HepG2 (cell line): ENCODE results near the gene EFNA2. TPM values are rescaled to one million over a fixed set of nuclear protein-coding genes. Genes with fewer than 3 reads are reported as not detected.

Experiments
- HNRNPK ChIP-seq: fragments of 200-400 bp; formaldehyde crosslinking; IDR thresholded peaks from 2 replicates; pipeline ENCODE4 v1.6.1; 2018; ENCODE audit warnings: low read length, low read depth, moderate library complexity, mild to moderate bottlenecking; ENCODE audit not compliant: poor library complexity, severe bottlenecking
- KLF15 ChIP-seq: sonication (generic); formaldehyde crosslinking; IDR thresholded peaks from 2 replicates; pipeline ENCODE4 v1.8.1; 2023; ENCODE audit warnings: borderline replicate concordance, mild to moderate bottlenecking, inconsistent platforms, missing genetic modification reagents, mixed read lengths
- NFATC3 ChIP-seq: sonication (generic); formaldehyde crosslinking; IDR thresholded peaks from 2 replicates; pipeline ENCODE4 v1.5.1; 2020; ENCODE audit warnings: mild to moderate bottlenecking, missing genetic modification reagents
- NFYB ChIP-seq: sonication (generic); formaldehyde crosslinking; IDR thresholded peaks from 2 replicates; pipeline ENCODE4 v1.4.0; 2020; ENCODE audit warnings: missing genetic modification reagents
- POLR2G ChIP-seq: fragments of 200-400 bp; formaldehyde crosslinking; IDR thresholded peaks from 2 replicates; pipeline ENCODE4 v1.6.1; 2018; ENCODE audit warnings: mild to moderate bottlenecking, low read depth, low read length, moderate library complexity
- RAD51 ChIP-seq: fragments of 450-650 bp; IDR thresholded peaks from 2 replicates; pipeline ENCODE4 v1.6.1; 2016; ENCODE audit warnings: borderline replicate concordance
- SIX4 ChIP-seq: sonication (generic); formaldehyde crosslinking; IDR thresholded peaks from 2 replicates; pipeline ENCODE4 v1.4.0; 2020; ENCODE audit warnings: missing genetic modification reagents
- SMARCC2 ChIP-seq: fragments of 450-650 bp; IDR thresholded peaks from 2 replicates; pipeline ENCODE4 v1.6.1; 2017; ENCODE audit warnings: antibody characterized with exemption, mild to moderate bottlenecking
- SOX5 ChIP-seq: IDR thresholded peaks from 2 replicates; pipeline ENCODE4 v1.6.1; 2016; ENCODE audit warnings: borderline replicate concordance
- ZBTB38 ChIP-seq: sonication (generic); formaldehyde crosslinking; IDR thresholded peaks from 2 replicates; pipeline ENCODE4 v1.5.1; 2020; ENCODE audit warnings: mild to moderate bottlenecking, missing genetic modification reagents
- ZNF761 ChIP-seq: sonication (generic); formaldehyde crosslinking; conservative IDR thresholded peaks from 2 replicates; pipeline ENCODE4 v1.4.0; 2020; ENCODE audit warnings: mild to moderate bottlenecking, missing genetic modification reagents
- ZNF816 ChIP-seq: sonication (generic); formaldehyde crosslinking; IDR thresholded peaks from 2 replicates; pipeline ENCODE4 v1.8.0; 2022; ENCODE audit warnings: missing genetic modification reagents, mild to moderate bottlenecking, borderline replicate concordance
- polyA plus RNA-seq, 8 experiments: library from polyadenylated mRNA; depleted of rRNA in 3 of 8; stranded (reverse) in 7 of 8; unstranded in 1 of 8; fragments of >200 nt; fragmentation: Illumina TruSeq in 4 of 8; extraction: Trizol in 4 of 8; gene quantifications; 2 replicates each; pipeline versions ENCODE4 v1.2.1 to v1.2.3, GENCODE V29; 2011 to 2016; ENCODE audit warnings: low read depth in 4 of 8, missing spikeins in 1 of 8, mixed read lengths in 1 of 8; ENCODE audit not compliant: insufficient read depth in 1 of 8
- total RNA-seq, 5 experiments: library from RNA; depleted of rRNA; stranded (reverse); fragments of >200 nt; fragmentation: Illumina TruSeq; extraction: Trizol; gene quantifications; 2 replicates each; pipeline ENCODE4 v1.2.3, GENCODE V29; 2016; ENCODE audit warnings: low read depth in 1 of 5
- TF ChIP-seq, protein P1 (sequence below): sonication (generic); formaldehyde crosslinking; IDR thresholded peaks from 2 replicates; pipeline ENCODE4 v1.8.1; 2023; ENCODE audit warnings: missing genetic modification reagents, mild to moderate bottlenecking, borderline replicate concordance
- TF ChIP-seq, protein P2 (sequence below): fragments of 450-650 bp; IDR thresholded peaks from 2 replicates; pipeline ENCODE4 v1.6.1; 2016
- TF ChIP-seq, protein P3 (sequence below): sonication (generic); formaldehyde crosslinking; IDR thresholded peaks from 2 replicates; pipeline ENCODE4; 2020; ENCODE audit warnings: missing genetic modification reagents, mild to moderate bottlenecking, borderline replicate concordance
- TF ChIP-seq, protein P4 (sequence below): sonication (generic); formaldehyde crosslinking; IDR thresholded peaks from 2 replicates; pipeline ENCODE4 v1.4.0; 2020; ENCODE audit warnings: missing genetic modification reagents
- TF ChIP-seq, protein P5 (sequence below): sonication (generic); formaldehyde crosslinking; IDR thresholded peaks from 2 replicates; pipeline ENCODE4 v1.5.1; 2020; ENCODE audit warnings: mild to moderate bottlenecking, missing genetic modification reagents, moderate library complexity
- TF ChIP-seq, protein P6 (sequence below): sonication (generic); formaldehyde crosslinking; conservative IDR thresholded peaks from 2 replicates; pipeline ENCODE4 v1.5.0; 2020; ENCODE audit warnings: missing genetic modification reagents
- TF ChIP-seq, protein P7 (sequence below): sonication (generic); formaldehyde crosslinking; IDR thresholded peaks from 2 replicates; pipeline ENCODE4 v1.4.0; 2020; ENCODE audit warnings: mild to moderate bottlenecking, missing genetic modification reagents

The EFNA2 gene
- total and polyA plus RNA-seq, 2 of the 13 experiments (the other 11 are each of a cell fraction or from before 2014, with no cell fraction given): 6.0 to 9.9 TPM

DNA sequence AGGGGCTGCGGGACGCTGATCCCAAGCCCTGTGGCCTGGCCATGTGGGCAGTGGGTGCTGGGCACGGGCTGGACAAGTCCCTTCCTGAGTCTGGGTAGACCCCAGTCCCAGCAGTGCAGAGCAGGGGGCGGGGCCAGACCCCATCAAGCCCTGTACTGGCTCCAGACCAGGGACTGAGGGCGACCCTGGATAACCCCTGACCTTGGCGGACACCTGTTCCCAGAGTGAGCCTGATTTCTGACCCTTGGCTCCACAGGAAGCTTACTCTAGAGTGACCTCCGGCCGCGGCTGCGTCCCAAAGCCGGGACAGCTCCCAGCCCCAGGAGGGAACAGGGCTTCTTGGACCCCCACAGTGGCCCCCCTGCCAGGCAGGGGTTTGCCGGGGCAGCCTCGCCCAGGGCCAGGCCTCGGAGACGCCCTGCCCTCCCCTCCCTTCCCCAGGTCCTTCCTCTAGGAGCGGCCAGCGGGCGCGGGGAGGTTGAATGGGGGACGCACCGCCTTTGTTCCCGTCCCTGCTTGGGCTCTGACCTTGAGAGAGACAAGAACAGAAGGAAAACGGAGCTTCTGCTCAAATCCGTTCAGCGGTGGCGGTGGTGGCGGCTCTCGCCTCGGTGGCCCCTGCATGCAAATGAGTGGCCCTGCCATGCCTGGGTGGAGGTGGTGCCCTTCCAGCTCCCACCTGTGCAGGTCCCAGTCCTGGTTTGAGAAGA, 2.3 kb upstream of the EFNA2 start (continued):
- TF ChIP-seq SMARCC2 (no peak), NFYB (CRISPR knock-in tag) (no peak), NFATC3 (CRISPR knock-in tag) (no peak), SIX4 (no peak), POLR2G (no peak; the same call in 1 of the 2 replicates), ZNF816 (no peak), SOX5 (CRISPR knock-in tag) (peak; percentile 50; the same call in 1 of the 2 replicates), HNRNPK (peak; percentile 10), RAD51 (no peak), KLF15 (CRISPR knock-in tag) (no peak), ZNF761 (CRISPR knock-in tag) (no peak), ZBTB38 (CRISPR knock-in tag) (no peak)
- TF ChIP-seq, protein P1, sequence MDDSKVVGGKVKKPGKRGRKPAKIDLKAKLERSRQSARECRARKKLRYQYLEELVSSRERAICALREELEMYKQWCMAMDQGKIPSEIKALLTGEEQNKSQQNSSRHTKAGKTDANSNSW (CRISPR knock-in tag): no peak
- TF ChIP-seq, protein P2, sequence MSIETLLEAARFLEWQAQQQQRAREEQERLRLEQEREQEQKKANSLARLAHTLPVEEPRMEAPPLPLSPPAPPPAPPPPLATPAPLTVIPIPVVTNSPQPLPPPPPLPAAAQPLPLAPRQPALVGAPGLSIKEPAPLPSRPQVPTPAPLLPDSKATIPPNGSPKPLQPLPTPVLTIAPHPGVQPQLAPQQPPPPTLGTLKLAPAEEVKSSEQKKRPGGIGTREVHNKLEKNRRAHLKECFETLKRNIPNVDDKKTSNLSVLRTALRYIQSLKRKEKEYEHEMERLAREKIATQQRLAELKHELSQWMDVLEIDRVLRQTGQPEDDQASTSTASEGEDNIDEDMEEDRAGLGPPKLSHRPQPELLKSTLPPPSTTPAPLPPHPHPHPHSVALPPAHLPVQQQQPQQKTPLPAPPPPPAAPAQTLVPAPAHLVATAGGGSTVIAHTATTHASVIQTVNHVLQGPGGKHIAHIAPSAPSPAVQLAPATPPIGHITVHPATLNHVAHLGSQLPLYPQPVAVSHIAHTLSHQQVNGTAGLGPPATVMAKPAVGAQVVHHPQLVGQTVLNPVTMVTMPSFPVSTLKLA: no peak
- TF ChIP-seq, protein P3, sequence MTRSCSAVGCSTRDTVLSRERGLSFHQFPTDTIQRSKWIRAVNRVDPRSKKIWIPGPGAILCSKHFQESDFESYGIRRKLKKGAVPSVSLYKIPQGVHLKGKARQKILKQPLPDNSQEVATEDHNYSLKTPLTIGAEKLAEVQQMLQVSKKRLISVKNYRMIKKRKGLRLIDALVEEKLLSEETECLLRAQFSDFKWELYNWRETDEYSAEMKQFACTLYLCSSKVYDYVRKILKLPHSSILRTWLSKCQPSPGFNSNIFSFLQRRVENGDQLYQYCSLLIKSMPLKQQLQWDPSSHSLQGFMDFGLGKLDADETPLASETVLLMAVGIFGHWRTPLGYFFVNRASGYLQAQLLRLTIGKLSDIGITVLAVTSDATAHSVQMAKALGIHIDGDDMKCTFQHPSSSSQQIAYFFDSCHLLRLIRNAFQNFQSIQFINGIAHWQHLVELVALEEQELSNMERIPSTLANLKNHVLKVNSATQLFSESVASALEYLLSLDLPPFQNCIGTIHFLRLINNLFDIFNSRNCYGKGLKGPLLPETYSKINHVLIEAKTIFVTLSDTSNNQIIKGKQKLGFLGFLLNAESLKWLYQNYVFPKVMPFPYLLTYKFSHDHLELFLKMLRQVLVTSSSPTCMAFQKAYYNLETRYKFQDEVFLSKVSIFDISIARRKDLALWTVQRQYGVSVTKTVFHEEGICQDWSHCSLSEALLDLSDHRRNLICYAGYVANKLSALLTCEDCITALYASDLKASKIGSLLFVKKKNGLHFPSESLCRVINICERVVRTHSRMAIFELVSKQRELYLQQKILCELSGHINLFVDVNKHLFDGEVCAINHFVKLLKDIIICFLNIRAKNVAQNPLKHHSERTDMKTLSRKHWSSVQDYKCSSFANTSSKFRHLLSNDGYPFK (CRISPR knock-in tag): peak; percentile 28; the same call in 1 of the 2 replicates
- TF ChIP-seq, protein P4, sequence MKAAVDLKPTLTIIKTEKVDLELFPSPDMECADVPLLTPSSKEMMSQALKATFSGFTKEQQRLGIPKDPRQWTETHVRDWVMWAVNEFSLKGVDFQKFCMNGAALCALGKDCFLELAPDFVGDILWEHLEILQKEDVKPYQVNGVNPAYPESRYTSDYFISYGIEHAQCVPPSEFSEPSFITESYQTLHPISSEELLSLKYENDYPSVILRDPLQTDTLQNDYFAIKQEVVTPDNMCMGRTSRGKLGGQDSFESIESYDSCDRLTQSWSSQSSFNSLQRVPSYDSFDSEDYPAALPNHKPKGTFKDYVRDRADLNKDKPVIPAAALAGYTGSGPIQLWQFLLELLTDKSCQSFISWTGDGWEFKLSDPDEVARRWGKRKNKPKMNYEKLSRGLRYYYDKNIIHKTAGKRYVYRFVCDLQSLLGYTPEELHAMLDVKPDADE (CRISPR knock-in tag): no peak
- TF ChIP-seq, protein P5, sequence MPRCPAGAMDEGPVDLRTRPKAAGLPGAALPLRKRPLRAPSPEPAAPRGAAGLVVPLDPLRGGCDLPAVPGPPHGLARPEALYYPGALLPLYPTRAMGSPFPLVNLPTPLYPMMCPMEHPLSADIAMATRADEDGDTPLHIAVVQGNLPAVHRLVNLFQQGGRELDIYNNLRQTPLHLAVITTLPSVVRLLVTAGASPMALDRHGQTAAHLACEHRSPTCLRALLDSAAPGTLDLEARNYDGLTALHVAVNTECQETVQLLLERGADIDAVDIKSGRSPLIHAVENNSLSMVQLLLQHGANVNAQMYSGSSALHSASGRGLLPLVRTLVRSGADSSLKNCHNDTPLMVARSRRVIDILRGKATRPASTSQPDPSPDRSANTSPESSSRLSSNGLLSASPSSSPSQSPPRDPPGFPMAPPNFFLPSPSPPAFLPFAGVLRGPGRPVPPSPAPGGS (CRISPR knock-in tag): no peak; the same call in 1 of the 2 replicates
- TF ChIP-seq, protein P6, sequence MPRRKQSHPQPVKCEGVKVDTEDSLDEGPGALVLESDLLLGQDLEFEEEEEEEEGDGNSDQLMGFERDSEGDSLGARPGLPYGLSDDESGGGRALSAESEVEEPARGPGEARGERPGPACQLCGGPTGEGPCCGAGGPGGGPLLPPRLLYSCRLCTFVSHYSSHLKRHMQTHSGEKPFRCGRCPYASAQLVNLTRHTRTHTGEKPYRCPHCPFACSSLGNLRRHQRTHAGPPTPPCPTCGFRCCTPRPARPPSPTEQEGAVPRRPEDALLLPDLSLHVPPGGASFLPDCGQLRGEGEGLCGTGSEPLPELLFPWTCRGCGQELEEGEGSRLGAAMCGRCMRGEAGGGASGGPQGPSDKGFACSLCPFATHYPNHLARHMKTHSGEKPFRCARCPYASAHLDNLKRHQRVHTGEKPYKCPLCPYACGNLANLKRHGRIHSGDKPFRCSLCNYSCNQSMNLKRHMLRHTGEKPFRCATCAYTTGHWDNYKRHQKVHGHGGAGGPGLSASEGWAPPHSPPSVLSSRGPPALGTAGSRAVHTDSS (CRISPR knock-in tag): no peak
- TF ChIP-seq, protein P7, sequence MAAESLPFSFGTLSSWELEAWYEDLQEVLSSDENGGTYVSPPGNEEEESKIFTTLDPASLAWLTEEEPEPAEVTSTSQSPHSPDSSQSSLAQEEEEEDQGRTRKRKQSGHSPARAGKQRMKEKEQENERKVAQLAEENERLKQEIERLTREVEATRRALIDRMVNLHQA (CRISPR knock-in tag): no peak
